ENCODE results near the gene MBTPS1.

The MBTPS1 gene

GRCh38 chr16:84069540-84069939 lies 47.2 kb downstream of the MBTPS1 start:
- no peak for DNase-seq

GRCh38 chr16:84068783-84069462 lies 47.8 kb downstream of the MBTPS1 start:
- no peak for DNase-seq

- DNase-seq: no peak
Measured at GRCh38 chr16:84068041-84068440, 48.7 kb downstream of the MBTPS1 start.

- no peak for DNase-seq
Measured at GRCh38 chr16:84067640-84068039, 49.1 kb downstream of the MBTPS1 start.

GRCh38 chr16:84065536-84066132 lies 51.1 kb downstream of the MBTPS1 start:
- no peak for DNase-seq

GRCh38 chr16:84063980-84064379 lies 52.8 kb downstream of the MBTPS1 start:
- no peak for DNase-seq

- no peak for DNase-seq
Measured at GRCh38 chr16:84062734-84063640, 53.8 kb downstream of the MBTPS1 start.

- DNase-seq: no peak
Measured at GRCh38 chr16:84061236-84061819, 55.4 kb downstream of the MBTPS1 start.

GRCh38 chr16:84059946-84060901 lies 56.5 kb downstream of the MBTPS1 start:
- no peak for DNase-seq

GRCh38 chr16:84059111-84059510 lies 57.6 kb downstream of the MBTPS1 start:
- no peak for DNase-seq

GRCh38 chr16:84058664-84059063 lies 58.1 kb downstream of the MBTPS1 start:
- DNase-seq: no peak

- DNase-seq: no peak
Measured at GRCh38 chr16:84058211-84058610, 58.5 kb downstream of the MBTPS1 start.

GRCh38 chr16:84056933-84057332 lies 59.8 kb downstream of the MBTPS1 start:
- no peak for DNase-seq

- no peak for DNase-seq
Measured at GRCh38 chr16:84055801-84056634, 60.7 kb downstream of the MBTPS1 start.

GRCh38 chr16:84055366-84055765 lies 61.4 kb downstream of the MBTPS1 start:
- DNase-seq: no peak

- DNase-seq: no peak
Measured at GRCh38 chr16:84054916-84055315, 61.8 kb downstream of the MBTPS1 start.

GRCh38 chr16:84054271-84054670 lies 62.5 kb downstream of the MBTPS1 start:
- DNase-seq: no peak

GRCh38 chr16:84053237-84053636 lies 63.5 kb downstream of the MBTPS1 start:
- no peak for DNase-seq

- DNase-seq: no peak
Measured at GRCh38 chr16:84052071-84052622, 64.6 kb downstream of the MBTPS1 start.

- DNase-seq: no peak
Measured at GRCh38 chr16:84050316-84050715, 66.4 kb downstream of the MBTPS1 start.

All from NCI-H1436 treated with DMSO at 0.1 percent for 48 hours (cell line).